HG02759 (cell line): Measurements from ENCODE around the gene TRIM15.

Source experiments
- ATAC-seq: cut with Tn5 transposase; IDR thresholded peaks from one replicate; pipeline ENCODE4 v1.9.1; 2021; ENCODE audit warnings: mild to moderate bottlenecking, moderate library complexity; ENCODE audit not compliant: unreplicated experiment

The TRIM15 gene

GRCh38 chr6:30144811-30145210 is 18.5 kb upstream of the TRIM15 start:
- no peak for ATAC-seq

- ATAC-seq, result no peak
These were observed 17.5 kb upstream of the TRIM15 start for GRCh38 chr6:30145818-30146217.

- ATAC-seq, result no peak
These were observed 16.2 kb upstream of the TRIM15 start for GRCh38 chr6:30147096-30147495.

GRCh38 chr6:30149234-30149633 is 14.1 kb upstream of the TRIM15 start:
- ATAC-seq, result no peak

- ATAC-seq, result no peak
These were observed 13.3 kb upstream of the TRIM15 start for GRCh38 chr6:30149858-30150550.

GRCh38 chr6:30150671-30151395 is 12.5 kb upstream of the TRIM15 start:
- no peak for ATAC-seq

- ATAC-seq, result no peak
These were observed 11.8 kb upstream of the TRIM15 start for GRCh38 chr6:30151580-30151979.

GRCh38 chr6:30152016-30152673 is 11.2 kb upstream of the TRIM15 start:
- no peak for ATAC-seq

GRCh38 chr6:30152910-30153610 is 10.3 kb upstream of the TRIM15 start:
- no peak for ATAC-seq

GRCh38 chr6:30154061-30154460 is 9.3 kb upstream of the TRIM15 start:
- no peak for ATAC-seq

GRCh38 chr6:30154709-30155519 is 8.4 kb upstream of the TRIM15 start:
- no peak for ATAC-seq

- ATAC-seq, result no peak
These were observed 7.7 kb upstream of the TRIM15 start for GRCh38 chr6:30155520-30156261.

GRCh38 chr6:30156262-30156599 is 7.1 kb upstream of the TRIM15 start:
- ATAC-seq, result no peak

GRCh38 chr6:30156774-30157173 is 6.6 kb upstream of the TRIM15 start:
- no peak for ATAC-seq

- ATAC-seq, result no peak
These were observed 5.8 kb upstream of the TRIM15 start for GRCh38 chr6:30157581-30157980.

GRCh38 chr6:30157999-30158398 is 5.3 kb upstream of the TRIM15 start:
- ATAC-seq, result no peak

- ATAC-seq, result no peak
These were observed 4.8 kb upstream of the TRIM15 start for GRCh38 chr6:30158475-30159040.

GRCh38 chr6:30160008-30160784 is 3.1 kb upstream of the TRIM15 start:
- no peak for ATAC-seq
